HG03025 (cell line): ENCODE measurements around the gene EXOC4.
A peak's percentile ranks its signal among the peaks of the same experiment; 100 is the strongest.

Experiments used
- ATAC-seq: cut with Tn5 transposase; IDR thresholded peaks from one replicate; pipeline ENCODE4 v1.9.1; 2021; ENCODE audit warnings: mild to moderate bottlenecking, moderate library complexity; ENCODE audit not compliant: unreplicated experiment, low FRiP score

The EXOC4 gene

DNA sequence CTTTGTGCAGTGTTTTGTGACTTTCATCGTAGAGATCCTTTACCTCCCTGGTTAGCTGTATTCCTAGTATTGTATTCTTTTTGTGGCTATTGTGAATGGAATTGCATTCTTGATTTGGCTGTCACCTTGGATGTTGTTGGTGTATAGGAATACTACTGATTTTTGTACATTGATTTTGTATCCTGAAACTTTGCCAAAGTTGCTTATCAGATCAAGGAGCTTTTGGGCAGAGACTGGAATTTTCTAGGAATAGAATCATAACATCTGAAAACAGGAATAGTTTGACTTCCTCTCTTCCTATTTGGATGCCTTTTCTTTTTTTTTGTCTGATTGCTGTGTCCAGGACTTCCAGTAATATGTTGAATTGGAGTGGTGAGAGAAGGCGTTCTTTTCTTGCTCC lies 590.5 kb downstream of the EXOC4 start:
- no peak for ATAC-seq

DNA sequence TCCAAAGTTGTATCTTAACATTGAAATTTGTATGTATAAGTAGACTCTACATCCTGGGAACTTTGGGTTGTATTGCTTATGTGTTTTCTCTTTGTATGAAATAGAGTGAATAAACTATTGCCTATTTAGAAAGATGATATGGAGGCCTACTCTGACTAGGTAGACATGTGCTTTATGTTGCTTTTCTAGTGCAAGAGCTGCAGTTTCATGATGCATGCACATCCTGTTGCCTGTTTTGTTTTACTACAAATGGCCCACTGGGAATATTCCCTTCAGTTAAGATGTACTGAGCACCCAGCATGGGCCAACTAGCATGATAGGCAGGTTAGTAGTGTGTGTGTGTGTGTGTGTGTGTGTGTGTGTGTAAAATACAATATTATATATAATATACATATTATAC lies 592.1 kb downstream of the EXOC4 start:
- no peak for ATAC-seq

DNA sequence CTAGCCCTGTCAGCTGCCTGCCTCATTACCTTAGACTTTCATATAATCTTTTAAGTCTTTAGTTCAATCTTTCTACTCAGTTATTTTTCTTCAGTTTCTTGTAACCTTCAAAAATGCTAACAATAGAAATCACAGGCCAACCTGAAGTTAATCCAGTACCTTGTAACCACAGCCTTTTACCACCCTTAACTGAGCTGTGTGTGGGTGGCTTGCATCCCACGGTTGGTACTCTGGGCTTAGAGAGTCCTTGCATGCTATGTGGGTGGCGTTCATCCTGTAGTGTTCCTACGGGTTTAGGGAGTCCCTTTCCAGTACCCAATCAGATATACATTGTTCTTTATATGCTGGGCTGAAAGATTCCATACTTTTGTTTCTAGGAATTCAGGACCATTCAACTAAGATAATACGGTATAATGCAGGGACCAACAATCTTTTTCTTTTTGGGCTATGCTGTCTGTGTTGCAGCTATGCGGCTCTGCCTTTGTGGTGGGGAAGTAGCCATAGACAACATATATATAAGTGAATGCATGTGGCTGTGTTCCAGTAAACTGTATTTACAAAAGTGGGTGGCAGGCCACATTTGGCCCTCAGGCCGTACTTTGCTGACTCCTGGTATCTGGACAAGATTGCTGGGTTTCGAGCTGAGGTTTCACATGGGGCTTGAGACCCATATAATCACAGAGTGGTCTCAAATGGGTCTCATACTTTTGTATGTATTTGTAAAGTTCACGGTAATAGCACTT lies 593.5 kb downstream of the EXOC4 start:
- no peak for ATAC-seq

DNA sequence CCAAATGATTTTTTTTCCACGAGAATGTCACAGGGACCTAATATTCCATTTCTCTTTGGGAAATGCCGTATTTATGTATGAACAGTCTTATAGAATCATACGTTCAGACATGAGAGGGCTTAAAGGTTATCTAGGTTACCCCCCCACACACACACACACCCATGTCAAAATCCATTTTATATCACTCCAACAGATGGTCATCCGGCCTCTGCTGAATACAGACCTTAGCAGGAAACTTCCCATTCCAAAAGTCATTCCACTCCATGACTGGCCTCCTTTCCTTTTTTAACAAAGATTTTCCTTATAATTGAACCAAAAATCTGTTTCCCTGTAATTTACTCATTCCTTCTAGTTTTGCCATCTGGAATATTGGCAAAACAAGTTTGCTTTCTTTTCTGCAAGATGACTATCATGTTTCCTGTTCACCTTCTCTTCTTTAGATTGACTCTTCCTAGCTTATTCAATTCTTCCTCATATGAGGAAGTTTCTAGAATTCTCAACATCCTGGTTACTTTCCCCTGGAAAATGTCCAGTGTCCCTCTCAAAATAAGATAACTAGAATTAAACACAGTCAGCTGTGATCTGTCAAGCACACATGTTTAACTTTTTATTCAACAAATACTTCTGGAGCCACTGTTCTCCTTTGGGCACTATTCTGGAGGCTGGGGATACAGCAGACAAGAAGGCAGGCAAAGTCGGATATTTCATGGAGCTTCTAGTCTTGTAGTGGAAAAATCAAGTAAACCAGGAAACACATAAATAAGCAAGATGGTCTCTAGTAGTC lies 597.8 kb downstream of the EXOC4 start:
- ATAC-seq, result no peak

DNA sequence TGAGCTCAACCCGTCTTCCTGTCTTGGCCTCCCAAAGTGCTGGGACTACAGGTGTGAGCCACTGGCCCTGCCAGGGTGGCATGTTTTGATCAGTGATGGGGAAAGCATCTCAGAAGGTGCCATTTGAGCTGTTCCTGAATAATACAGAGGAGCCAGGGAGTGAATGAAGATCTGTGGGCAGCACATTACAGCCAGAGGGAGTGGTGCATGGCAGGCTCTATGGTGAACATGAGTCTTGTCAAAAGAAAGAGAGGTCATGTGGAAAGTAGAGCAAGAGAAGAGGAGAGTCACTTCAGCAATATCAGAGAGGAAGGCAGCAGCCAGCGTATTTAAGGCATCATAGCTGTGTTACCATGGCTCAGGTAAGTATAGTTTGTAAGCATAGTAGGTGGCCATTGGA lies 598.5 kb downstream of the EXOC4 start:
- no peak for ATAC-seq

DNA sequence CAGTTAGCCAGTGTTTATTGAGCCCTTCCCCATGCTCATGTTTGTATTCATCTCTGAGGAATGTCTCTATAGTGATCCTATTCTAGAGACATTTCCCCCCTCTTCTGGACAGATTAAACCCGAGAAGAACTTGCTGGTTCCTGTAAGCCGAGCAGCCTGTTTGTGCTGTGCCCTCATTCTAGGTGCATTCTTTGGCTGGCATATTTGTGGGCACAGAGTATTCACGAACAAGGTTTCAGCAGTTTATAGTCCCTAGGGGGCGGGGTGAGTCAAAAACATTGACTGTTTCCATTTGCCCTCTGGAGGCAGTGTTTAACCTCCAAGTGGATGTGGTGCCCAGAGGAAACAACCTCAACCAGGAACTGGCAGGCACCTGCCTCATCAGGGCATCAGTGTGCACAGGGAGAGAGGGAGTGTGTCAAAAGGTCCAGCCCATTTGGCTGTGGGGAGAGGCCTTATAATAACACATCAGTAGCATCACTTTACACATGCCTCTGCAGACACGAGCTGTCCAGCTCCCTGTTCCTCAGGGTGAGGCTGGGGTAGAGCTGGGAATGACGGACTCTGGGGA lies 600.9 kb downstream of the EXOC4 start:
- ATAC-seq, result peak; percentile 55

DNA sequence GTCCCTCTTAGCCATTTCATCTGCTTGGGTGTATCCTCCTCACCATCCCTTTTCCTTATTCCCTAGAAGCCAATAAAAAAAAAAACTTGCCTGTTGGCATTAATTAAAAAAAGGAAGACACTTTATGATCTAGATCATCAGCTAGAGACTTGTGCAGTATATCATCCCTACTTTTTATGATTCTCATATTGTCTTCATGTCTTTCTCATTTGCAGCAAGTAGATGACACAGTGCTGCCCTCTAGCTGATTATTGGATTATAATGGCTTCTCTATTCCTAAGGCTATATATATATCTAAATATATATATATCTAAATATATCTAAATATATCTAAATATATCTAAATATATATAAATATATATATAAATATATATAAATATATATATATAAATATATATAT lies 601.9 kb downstream of the EXOC4 start:
- no peak for ATAC-seq

DNA sequence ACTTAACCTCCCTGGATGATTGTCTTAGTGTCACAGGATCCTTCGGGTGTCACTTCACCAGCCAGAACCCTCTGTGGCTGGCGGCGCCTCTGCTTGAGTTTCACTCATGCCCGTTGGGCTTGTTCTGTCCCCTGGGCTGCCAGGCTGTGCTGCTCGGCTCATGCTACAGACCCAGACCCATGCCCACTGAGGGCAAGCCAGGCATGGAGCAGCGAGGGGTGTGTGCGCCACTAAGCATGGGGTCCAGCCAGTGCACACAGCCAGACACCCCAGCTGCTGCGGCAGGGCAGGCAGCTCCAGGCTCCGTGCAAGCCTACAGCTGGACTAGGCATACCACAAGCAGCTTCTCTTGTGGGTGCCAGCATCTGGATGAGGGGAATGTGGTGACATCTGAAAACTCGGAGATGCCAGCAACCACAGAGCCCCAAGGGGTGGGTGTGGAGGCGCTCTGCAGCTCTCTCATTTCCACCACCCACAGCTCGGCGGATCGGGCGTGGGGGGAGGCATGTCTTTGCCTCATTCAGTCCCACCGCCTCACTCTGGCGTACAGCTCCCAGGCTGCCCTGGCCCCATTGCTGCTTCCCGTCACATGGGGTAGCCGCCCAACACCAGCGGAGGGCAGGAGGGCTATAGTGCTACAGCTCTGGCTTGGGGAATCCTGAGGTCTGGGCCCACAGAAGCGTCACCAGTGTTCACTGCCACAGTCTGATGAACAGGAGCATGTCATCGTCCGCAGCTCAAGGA lies 604.7 kb downstream of the EXOC4 start:
- ATAC-seq, result no peak

DNA sequence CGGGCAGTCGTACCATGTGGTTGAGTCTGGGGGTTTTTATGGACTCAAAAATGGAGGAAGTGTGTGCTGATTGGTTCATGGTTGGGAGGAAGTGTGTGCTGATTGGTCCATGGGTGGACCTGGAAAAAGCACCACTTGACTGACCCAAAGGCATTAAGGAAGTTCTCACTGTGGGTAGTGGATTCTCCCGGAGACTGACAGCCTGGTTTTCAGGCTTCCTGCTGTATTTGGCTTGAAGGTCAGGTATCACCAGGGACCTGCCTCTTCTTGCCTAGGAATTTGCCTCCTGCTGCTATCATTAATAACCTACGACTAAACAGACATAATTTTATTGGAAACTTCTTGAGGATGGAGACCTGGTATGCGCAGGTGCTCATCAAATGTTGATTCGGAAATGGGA lies 605.4 kb downstream of the EXOC4 start:
- ATAC-seq, result no peak

DNA sequence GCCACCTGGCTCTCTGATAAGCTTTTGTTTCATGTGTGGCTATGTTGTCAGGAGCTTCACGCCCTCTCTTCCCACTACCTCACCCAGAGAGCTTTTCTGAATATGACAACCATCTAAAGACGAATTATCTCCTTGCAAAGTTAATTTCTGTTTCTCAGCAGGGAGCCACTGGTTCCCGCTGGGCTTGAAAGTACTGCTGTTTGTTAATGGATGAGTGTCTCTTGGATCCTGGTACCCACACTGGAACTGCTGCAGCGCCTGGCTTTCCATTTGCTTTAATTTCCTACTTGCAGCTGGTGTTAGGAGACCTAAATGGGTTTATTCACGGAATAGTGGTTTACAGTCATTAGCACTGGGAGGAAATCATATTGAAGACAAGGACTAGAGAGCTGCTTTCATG lies 606.4 kb downstream of the EXOC4 start:
- no peak for ATAC-seq

DNA sequence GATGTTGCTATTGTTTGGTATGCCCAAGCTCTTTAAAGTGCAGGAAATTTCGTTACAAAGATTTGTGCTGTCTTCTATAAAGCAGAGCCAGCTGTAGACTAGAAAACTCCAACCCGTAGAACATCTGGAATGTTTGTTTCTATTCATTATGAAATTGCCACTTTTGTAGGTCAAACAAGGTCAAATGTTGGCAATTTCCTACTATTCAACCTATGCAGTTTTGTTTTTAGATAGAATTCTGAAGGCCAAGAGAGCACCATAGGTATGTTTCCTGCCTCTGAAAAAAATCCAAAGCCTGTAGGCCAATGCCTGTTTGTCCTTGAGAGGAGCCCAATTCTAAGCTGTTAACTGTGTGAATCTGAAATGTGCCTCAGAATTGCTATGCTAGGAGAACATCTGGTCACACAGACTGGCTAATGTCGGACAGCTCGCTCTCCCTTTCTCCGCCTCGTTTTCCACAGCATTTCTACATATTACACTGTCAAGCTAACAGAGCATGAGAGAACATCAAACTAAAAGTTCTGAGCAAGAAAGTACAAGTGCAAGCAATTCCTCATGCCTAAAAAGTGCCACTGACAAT lies 607.1 kb downstream of the EXOC4 start:
- no peak for ATAC-seq

DNA sequence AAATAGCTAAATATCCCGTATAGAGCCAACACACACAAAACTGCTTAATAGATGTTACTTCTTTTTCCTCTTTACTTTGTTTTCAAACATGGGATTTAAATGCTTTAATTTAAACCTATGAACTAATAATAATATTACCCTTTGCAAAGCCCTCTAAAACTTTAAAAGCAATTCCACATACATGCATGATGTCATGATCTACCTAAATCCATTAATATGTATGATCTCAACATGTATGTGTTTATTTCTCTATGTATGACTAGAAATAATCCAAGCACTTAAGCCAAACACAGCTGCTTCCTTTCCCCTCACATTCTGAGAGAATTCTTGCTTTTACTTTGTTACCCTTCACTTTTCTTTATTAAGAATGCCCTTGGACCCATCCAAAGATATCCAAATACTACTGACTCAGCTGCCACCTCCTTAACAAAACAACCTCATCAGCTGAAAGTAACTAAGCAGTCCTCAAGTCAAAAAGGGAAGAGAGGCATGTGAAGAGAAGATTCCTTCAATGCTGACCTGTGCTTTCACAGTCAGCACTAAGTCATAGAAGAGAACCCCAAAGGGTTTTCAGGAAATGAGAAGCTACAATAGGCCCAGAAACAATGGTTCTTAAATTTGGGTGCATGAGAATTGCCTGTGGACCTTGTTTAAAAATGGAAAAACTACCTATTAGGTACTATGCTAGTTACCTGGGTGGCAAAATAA lies 607.9 kb downstream of the EXOC4 start:
- no peak for ATAC-seq

DNA sequence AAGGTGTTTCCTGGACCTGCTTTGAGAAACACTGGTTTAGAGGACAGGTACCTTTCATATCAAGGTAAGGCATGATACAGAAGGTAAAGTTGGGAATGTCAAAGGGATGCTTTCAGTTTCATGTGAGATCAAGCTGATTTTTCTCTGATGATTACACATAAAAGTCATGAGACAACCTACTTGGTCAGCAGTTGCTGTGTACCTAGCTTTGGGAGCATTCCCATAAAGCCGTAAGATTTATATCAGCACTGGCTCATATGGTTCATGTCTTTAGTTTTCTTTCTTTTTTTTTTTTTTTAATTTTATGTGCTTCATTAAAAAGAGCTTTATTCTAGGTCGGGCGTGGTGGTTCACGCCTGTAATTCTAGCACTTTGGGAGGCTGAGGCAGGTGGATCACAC lies 609.0 kb downstream of the EXOC4 start:
- no peak for ATAC-seq

DNA sequence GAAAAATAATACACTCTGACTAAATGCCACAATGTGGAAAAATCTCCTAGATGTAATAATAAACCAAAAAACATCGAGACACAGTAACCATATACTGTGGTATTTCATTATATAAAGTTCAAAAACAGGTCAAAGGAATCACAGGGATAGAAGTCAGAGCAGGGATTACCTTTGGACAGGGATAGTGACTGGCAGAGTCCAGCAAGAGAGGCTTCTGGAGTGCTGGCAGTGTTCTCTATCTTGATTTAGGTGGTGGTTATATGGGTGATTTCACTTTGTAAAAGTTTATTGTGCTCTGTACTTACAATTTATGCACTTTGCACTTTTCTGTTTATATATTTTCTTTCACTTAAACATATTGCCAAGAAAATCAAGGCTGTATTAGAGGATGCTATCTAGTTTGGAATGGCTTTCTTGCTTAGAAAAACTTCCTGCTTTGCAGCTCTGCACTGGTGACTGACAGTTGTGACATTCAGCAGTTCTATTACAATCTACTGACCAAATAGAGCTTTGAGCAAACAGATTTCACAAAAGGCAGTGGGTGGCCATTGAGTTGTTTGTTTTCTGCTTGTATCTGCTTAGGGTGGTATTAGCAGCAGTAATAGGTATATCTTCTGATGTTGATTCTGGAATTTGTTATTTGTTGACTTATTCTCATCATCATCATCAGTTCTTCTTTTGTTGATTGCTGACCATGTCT lies 610.6 kb downstream of the EXOC4 start:
- no peak for ATAC-seq

DNA sequence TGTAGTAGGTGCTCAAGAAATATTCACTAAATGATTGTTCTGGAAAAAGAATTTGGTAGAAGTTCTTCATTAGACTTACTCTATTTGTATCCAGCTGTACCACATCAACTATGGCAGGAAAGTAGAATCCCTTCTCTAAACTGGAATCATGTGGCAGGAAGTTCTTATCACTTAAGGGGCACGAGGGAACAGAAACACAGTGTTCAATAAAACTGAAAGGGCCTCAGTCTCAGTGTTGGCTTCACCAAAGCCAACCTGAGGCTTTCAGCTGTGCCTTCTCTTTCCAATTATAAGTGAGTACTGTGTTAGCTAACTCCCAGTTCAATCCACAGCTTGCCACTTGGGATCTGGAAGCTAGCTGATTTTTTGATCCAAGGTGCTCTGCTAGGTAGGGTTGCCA lies 616.7 kb downstream of the EXOC4 start:
- ATAC-seq, result no peak

DNA sequence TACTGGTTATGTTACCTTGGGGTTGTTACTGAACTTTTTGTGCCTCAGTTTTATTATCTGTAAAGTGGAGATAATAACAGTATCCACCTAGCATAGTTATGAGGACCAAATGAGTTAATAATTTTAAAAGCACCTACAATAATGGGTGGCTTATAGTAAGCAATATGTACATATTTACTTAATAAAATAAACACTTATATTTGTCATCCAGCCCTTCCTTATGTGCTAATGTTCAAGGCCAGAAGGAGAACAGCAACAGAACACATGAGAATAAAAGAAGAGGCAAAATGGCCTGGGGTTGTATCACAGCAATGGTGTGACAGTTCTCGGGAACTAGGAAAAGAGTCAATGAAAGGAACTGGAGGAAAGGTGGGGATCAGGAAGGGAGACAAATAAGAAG lies 618.9 kb downstream of the EXOC4 start:
- no peak for ATAC-seq

DNA sequence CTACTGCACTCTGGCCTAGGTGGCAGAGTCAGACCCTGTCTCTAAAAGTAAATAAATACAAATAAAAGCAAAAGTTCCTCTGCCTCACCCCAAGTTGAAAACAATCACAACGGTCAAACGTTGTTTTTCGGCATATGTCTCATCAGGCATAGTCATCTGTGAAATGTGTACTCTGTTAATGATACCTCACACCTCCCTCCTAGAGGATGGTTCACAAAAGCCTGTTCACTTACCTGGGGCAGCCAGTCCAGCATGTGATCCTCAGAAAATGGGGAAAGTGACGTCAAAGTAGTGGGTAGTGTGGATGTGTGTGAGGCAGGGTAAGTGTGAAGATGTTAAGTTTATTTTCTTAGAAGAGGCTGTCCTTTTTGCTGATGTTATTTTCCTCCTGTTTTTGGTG lies 620.3 kb downstream of the EXOC4 start:
- ATAC-seq, result no peak

DNA sequence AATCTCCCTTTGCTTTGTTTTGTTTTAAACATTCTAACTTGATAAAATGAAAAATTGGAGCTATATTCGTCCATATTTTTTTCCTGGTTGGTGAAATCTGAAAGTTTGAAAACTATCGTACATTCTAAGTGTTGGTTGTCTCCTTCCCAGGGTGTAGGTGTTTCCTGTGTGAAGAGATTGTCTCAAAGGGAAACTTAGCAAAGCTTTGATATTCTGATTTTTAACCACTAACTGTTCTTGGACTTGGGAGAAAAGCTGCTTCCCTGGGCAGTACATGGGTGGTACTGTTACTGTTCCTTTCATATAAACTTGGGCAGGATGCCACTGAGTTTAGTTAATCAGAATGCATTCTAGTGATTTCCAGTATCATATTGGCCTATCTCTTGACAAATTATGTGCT lies 620.8 kb downstream of the EXOC4 start:
- ATAC-seq, result no peak

DNA sequence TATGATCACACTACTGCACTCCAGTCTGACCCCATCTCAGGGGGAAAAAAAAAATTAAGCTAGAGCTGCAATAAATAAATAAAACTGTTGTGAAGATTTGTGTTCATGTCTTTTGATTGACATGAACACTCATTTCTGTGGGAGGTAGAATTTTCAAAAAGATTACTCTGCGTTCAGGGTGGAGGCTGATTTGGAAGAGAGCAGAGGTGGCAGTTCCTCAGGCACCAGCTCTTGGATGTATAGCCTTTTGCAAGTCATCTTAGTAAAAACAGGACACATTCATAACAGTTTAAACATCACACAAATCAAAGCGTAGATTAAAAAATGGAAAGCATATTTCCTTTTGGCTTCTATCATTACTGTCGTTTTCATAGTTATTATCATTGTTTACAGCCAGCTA lies 630.7 kb downstream of the EXOC4 start:
- no peak for ATAC-seq

DNA sequence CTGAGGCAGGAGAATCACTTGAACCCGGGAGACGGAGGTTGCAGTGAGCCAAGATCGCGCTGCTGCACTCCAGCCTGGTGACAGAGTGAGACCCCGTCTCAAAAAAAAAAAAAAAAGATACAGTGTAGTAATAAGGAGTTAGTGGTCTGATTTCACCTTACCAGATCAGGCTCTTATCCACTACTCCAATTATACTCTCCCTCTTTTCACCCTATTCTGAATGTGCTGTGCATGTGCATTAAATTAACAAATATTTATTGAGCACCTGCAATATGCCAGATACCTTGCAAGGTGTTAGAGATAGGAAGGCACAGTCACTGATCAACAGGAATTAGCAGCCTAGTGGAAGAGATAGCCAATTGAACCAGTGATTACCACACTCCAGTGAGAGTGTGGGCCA lies 632.3 kb downstream of the EXOC4 start:
- no peak for ATAC-seq
